Subcutaneous adipose tissue (tissue), 4 donors: ENCODE measurements around the gene ITSN1. TPM values are rescaled to one million over a fixed set of nuclear protein-coding genes. Genes with fewer than 3 reads are reported as not detected.

ENCODE experiments used
- total RNA-seq, 4 donors: library from RNA; depleted of rRNA; stranded (reverse); fragments of >200 nt; gene quantifications; one replicate each; pipeline ENCODE4 v1.1.0, GENCODE V29; 2016
- TF ChIP-seq, protein P1 (sequence below): fragments of 450-650 bp; IDR thresholded peaks from one replicate; pipeline ENCODE4 v1.5.1; 2016; ENCODE audit warnings: low read depth, mild to moderate bottlenecking, control low read depth, antibody characterized with exemption, moderate library complexity

ITSN1 gene
- total RNA-seq, 4 donors from 2014 or later, result 110 to 241 (median 116) TPM

DNA sequence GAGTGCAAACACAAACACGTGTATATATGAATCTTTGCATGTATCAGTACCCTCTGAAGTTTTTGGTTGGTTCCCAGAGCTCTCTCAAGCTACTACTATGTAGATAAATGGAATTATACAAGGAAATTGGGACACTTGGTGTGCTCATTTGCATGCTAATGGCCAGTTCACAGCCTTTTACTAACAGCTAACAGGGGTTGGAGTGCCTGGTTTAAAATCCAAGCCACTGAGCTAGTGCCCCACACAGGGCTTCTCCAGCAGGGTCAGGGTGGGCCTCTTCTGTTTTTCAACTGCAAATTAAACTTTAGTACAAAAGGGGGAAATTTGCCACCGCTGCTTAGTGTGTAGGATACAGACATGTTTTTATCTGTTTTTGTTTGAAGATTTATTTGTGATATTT is 152.3 kb downstream of the ITSN1 start:
- TF ChIP-seq, protein P1, sequence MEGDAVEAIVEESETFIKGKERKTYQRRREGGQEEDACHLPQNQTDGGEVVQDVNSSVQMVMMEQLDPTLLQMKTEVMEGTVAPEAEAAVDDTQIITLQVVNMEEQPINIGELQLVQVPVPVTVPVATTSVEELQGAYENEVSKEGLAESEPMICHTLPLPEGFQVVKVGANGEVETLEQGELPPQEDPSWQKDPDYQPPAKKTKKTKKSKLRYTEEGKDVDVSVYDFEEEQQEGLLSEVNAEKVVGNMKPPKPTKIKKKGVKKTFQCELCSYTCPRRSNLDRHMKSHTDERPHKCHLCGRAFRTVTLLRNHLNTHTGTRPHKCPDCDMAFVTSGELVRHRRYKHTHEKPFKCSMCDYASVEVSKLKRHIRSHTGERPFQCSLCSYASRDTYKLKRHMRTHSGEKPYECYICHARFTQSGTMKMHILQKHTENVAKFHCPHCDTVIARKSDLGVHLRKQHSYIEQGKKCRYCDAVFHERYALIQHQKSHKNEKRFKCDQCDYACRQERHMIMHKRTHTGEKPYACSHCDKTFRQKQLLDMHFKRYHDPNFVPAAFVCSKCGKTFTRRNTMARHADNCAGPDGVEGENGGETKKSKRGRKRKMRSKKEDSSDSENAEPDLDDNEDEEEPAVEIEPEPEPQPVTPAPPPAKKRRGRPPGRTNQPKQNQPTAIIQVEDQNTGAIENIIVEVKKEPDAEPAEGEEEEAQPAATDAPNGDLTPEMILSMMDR, result no peak

DNA sequence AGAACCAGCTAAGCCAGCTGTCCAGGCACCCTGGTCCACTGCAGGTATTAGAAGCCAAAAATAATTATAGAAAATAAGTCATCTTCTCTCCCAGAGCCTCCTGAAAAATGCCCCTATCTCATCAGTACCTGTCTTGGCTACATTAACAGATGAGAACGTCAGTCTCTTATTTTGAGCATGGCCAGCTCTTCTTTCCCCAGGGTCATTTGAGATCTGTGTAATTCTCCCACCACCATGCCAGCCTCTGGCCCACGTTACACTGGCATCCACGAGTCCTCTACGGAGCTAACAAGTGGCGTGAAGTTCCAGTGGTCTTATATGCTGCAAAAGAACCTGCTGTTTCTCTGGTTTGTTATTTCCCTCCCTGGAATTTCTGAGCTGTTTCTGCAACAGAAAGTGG is 155.3 kb downstream of the ITSN1 start:
- TF ChIP-seq, protein P1, result no peak

DNA sequence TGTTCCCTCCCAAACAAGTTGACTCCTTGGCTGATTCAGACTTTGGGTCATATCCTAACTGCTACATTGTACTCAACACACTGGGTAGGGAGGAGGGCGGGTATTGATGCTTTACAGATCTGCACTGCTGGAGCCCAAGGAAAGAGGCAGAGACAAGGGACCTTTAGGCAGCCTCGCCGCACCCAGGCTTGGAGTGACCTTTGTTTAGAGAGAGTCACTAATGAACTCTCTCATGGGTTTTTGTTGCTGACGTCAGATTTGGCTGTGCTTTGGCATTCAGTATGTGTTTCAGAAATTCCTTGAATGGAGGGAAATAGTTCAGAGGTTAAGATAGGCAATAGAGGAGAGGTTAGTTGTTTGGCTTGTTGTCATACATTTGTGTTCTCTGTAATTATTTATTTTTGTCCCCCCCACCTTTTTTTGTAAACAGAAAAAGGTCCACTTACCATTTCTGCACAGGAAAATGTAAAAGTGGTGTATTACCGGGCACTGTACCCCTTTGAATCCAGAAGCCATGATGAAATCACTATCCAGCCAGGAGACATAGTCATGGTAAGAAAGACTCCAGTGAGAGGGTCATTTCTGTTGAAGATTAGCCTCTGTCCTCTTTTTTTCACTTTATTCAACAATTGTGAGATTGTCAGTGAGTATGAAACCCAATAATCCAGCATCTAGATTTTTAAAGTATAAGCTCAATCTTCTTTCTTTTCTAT is 157.2 kb downstream of the ITSN1 start:
- TF ChIP-seq, protein P1, result no peak

DNA sequence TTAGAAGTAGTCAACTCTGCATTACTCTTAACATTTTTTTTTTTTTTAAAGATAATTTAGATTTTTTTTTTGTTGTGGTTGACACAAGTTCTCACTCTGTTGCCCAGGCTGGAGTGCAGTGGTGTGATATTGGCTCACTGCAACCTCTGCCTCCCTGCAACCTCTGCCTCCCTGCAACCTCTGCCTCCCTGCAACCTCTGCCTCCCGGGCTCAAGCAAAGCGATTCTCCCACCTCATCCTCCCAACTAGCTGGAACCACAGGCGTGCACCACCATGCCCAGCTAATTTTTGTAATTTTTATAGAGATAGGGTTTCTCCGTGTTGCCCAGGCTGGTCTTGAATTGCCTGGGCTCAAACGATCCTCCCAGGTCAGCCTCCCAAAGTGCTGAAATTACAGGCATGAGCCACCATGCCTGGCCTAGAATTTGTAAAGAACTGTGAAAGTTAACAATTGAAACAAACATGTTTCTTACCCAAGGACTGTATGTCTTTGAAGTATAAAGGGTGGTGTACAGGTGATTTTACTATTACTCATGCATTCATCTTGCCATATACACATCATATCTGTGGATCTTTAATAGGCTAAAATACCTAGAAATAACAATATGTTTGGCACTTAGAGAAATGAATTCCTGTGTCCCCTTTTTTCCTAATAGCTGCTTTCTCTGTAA is 158.6 kb downstream of the ITSN1 start:
- TF ChIP-seq, protein P1, result no peak

DNA sequence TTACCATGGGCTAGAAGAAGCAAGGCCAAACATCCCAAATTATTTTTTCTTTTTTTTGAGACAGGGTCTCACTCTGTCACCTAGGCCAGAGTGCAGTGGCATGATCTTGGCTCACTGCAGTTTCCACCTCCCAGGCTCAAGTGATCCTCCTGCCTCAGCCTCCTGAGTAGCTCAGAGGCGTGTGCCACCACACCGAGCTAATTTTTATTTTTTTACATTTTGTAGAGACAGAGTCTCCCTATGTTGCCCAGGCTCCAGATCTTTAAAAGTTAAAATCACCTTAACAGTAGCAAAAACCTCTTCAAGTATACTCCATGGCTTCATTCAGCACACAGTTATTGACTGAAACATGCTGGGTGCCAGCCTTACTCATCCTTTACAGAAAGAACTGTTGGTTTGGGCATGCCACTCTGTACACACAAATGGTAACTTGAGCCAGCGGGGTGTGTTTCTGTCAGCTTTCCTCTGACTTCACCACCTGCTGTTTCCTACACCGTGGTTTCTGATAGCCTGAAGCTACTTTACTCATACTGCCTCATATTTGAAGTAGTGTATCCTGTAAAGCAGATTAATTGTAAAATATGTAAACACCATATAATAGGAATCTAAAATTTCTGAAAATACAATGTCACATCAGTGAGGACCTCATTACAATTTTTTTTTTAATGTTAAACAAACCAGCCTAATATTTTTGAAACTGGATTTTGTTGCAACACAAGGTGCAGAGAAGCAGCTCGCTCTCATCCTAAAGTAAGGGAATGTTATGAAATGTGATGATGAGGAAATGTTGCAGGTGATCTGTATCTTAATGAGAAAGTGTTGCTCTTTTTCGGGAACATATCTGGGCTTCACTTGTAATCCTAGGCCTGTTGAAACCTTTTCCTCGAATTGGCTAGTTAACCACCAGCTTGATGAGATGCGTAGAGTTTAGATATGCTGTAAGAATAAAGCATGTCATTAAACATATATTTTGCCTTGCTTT is 159.4 kb downstream of the ITSN1 start:
- TF ChIP-seq, protein P1, result no peak

DNA sequence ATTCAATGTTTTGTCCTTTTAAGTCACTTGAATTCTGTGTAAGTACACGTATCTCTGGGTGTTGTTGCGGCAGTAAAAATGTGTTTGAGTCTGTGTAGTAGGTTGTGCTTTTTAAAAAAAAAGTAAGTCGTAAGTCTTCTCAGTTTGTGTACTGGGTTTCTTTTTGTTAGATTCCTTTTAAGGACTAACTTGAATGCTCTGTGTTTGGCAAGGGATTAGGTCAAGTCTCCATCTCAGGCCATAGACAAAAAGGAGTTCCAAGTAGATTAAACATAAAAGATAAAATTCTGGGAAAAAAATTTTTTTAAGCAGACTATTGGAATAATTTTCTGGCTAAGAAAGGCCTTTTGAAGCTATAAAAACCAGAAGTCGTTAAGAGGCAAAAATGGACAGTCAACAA is 160.2 kb downstream of the ITSN1 start:
- TF ChIP-seq, protein P1, result no peak
